Measurements from ENCODE around the gene CKAP2L.

GRCh38 chr2:112733871-112734270, 30.5 kb downstream of the CKAP2L start:
- TF ChIP-seq, protein P1, sequence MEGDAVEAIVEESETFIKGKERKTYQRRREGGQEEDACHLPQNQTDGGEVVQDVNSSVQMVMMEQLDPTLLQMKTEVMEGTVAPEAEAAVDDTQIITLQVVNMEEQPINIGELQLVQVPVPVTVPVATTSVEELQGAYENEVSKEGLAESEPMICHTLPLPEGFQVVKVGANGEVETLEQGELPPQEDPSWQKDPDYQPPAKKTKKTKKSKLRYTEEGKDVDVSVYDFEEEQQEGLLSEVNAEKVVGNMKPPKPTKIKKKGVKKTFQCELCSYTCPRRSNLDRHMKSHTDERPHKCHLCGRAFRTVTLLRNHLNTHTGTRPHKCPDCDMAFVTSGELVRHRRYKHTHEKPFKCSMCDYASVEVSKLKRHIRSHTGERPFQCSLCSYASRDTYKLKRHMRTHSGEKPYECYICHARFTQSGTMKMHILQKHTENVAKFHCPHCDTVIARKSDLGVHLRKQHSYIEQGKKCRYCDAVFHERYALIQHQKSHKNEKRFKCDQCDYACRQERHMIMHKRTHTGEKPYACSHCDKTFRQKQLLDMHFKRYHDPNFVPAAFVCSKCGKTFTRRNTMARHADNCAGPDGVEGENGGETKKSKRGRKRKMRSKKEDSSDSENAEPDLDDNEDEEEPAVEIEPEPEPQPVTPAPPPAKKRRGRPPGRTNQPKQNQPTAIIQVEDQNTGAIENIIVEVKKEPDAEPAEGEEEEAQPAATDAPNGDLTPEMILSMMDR (IDR thresholded peaks at IDR 0.05): no peak
- no peak for TF ChIP-seq POLR2A (IDR thresholded peaks at IDR 0.05)
